Fibroblast of lung (primary cell): ENCODE results near the gene SLC9A8. TPM values are rescaled to one million over a fixed set of nuclear protein-coding genes. Genes with fewer than 3 reads are reported as not detected.

Source experiments
- DNase-seq, 2 donors: peaks; one replicate each; pipeline versions ENCODE4 v3.0.0 to v3.0.0-alpha.2; 2010; ENCODE audit warnings: low read depth in 2 of 2
- H2AFZ ChIP-seq: 2 replicates; pipeline ENCODE4 v1.5.1; 2012; ENCODE audit warnings: low read length, control low read depth, inconsistent platforms
- H3K27ac ChIP-seq: 2 replicates; pipeline ENCODE4 v1.5.1; 2011; ENCODE audit warnings: low read length, control low read depth; ENCODE audit not compliant: insufficient read depth
- H3K27me3 ChIP-seq: 2 replicates; pipeline ENCODE4 v1.5.1; 2011; ENCODE audit warnings: mild to moderate bottlenecking, low read length; ENCODE audit not compliant: control insufficient read depth, insufficient read depth
- H3K36me3 ChIP-seq: 2 replicates; pipeline ENCODE4 v1.5.1; 2011; ENCODE audit warnings: low read length; ENCODE audit not compliant: control insufficient read depth, insufficient read depth
- H3K4me1 ChIP-seq: 2 replicates; pipeline ENCODE4 v1.5.1; 2011; ENCODE audit warnings: low read length; ENCODE audit not compliant: control insufficient read depth, insufficient read depth; ENCODE audit errors: extremely low read depth
- H3K4me2 ChIP-seq: 2 replicates; pipeline ENCODE4 v1.5.1; 2011; ENCODE audit warnings: low read length, control low read depth; ENCODE audit not compliant: insufficient read depth; ENCODE audit errors: extremely low read depth
- H3K4me3 ChIP-seq, 4 experiments: fragments of 200-600 bp in 1 of 4; sonication (generic) in 1 of 4; replicated peaks in 1 of 4; 2 replicates each; pipeline ENCODE4 v1.5.1; 2011 to 2016; ENCODE audit warnings: low read length in 4 of 4, low read depth in 3 of 4, mild to moderate bottlenecking in 3 of 4, control low read depth in 2 of 4, inconsistent platforms in 1 of 4, mixed read lengths in 1 of 4; ENCODE audit not compliant: insufficient read depth in 1 of 4; ENCODE audit errors: control extremely low read depth in 1 of 4
- H3K79me2 ChIP-seq: 2 replicates; pipeline ENCODE4 v1.5.1; 2012; ENCODE audit warnings: mild to moderate bottlenecking, low read length, inconsistent platforms; ENCODE audit not compliant: control insufficient read depth, insufficient read depth
- H3K9ac ChIP-seq: 2 replicates; pipeline ENCODE4 v1.5.1; 2011; ENCODE audit warnings: mild to moderate bottlenecking, low read length, control low read depth; ENCODE audit not compliant: insufficient read depth
- H3K9me3 ChIP-seq: 2 replicates; pipeline ENCODE4 v1.5.1; 2012; ENCODE audit warnings: low read depth, low read length; ENCODE audit not compliant: control insufficient read depth, insufficient read depth
- H4K20me1 ChIP-seq: 2 replicates; pipeline ENCODE4 v1.5.1; 2011; ENCODE audit warnings: low read length; ENCODE audit not compliant: control insufficient read depth, insufficient read depth; ENCODE audit errors: extremely low read depth
- CTCF ChIP-seq, 2 donors: IDR thresholded peaks in 1 of 2; conservative IDR thresholded peaks in 1 of 2; 1 replicate in 1 of 2; 2 replicates in 1 of 2; pipeline ENCODE4 v1.5.1; 2011 to 2012; ENCODE audit warnings: low read length in 2 of 2, control low read depth in 1 of 2, inconsistent platforms in 1 of 2, low read depth in 1 of 2, mild to moderate bottlenecking in 1 of 2
- EZH2 ChIP-seq: IDR thresholded peaks from 2 replicates; pipeline ENCODE4 v1.5.1; 2012; ENCODE audit warnings: low read length, control low read depth, mild to moderate bottlenecking; ENCODE audit errors: missing control alignments
- polyA plus RNA-seq, 2 donors: library from polyadenylated mRNA; depleted of rRNA in 1 of 2; stranded (reverse) in 1 of 2; unstranded in 1 of 2; fragments of >200 nt; gene quantifications; 2 replicates each; pipeline ENCODE4 v1.2.1, GENCODE V29; 2011 to 2012; ENCODE audit warnings: missing spikeins in 1 of 2
- total RNA-seq: library from RNA; depleted of rRNA; stranded (reverse); fragments of >200 nt; gene quantifications from 2 replicates; pipeline ENCODE4 v1.2.1, GENCODE V29; 2014

Gene SLC9A8
- total and polyA plus RNA-seq, 2 donors (not counting 1 experiment from before 2014, with no cell fraction given), result 2.4 to 15.5 TPM

- H3K9me3 ChIP-seq, result no peaks in the 10 kb centered on the region
- peaks cover 2% of the 10 kb centered on the region for H3K4me1 ChIP-seq
- no peak for DNase-seq
- no peak overlapping the region for H3K27ac ChIP-seq
- H2AFZ ChIP-seq, result no peak overlapping the region
- no peak overlapping the region for H3K9ac ChIP-seq
- no peaks in the 10 kb centered on the region for H4K20me1 ChIP-seq
- no peak overlapping the region for H3K4me2 ChIP-seq
- H3K36me3 ChIP-seq, result peaks cover 9% of the 10 kb centered on the region
- H3K79me2 ChIP-seq, result peaks cover 44% of the 10 kb centered on the region
- no peak overlapping the region for H3K4me3 ChIP-seq
- no peaks in the 10 kb centered on the region for H3K27me3 ChIP-seq
- TF ChIP-seq CTCF (conservative IDR thresholded peaks at IDR 0.05 in 1 of 2, IDR thresholded peaks at IDR 0.05 in 1 of 2; ENCODE audit: low read depth in 1 of 2, low read length in 2 of 2), result peak in 1 of 2 donors; percentile 11
- TF ChIP-seq EZH2, result no peak
These were observed 97.1 kb downstream of the SLC9A8 start for GRCh38 chr20:49909499-49910339.

GRCh38 chr20:49910340-49910706 is 97.7 kb downstream of the SLC9A8 start:
- Histone ChIP-seq H3K4me3 (no peak overlapping the region), H3K9me3 (no peaks in the 10 kb centered on the region), H3K4me1 (peaks cover 2% of the 10 kb centered on the region), H3K9ac (no peak overlapping the region), H3K36me3 (peaks cover 7% of the 10 kb centered on the region), H3K27me3 (no peaks in the 10 kb centered on the region), H3K4me2 (no peak overlapping the region), H2AFZ (no peak overlapping the region), H4K20me1 (no peaks in the 10 kb centered on the region), H3K27ac (no peak overlapping the region), H3K79me2 (peaks cover 48% of the 10 kb centered on the region)
- TF ChIP-seq CTCF (conservative IDR thresholded peaks at IDR 0.05 in 1 of 2, IDR thresholded peaks at IDR 0.05 in 1 of 2; ENCODE audit: low read depth in 1 of 2, low read length in 2 of 2) (no peak), EZH2 (no peak)
- DNase-seq, result no peak

DNA sequence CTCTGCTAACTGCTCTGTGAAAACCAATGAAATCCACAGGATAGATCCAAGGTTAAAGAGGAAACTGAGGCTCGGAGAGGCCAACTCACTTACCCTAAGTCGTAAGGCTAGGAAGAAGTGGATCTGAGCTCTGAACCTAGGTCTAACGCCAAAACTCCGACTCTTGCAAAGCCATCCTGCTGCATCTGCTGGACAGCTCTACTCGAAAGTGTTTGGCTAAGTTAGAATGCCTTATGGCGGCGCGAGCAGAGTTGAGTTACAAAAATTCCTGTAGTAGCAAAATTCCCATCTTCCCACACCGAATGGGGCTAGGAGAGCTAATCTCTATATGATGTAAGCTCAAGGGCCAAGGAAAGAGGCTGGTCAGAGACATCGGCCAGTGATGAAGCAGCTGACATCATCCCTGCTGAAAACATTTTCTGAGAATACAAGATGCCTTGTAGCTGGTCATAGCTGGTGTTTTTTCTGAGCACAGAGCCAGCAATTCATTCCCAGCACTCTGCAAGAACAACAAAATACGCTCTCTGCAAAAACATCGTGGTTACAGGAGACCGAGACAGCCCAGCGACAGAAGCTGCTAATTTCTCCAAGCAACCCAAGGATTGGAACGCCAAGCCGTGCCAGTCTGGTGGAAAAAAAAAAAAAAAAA is 100.9 kb downstream of the SLC9A8 start:
- no peaks in the 10 kb centered on the region for H4K20me1 ChIP-seq
- peaks cover 4% of the 10 kb centered on the region for H3K4me1 ChIP-seq
- no peaks in the 10 kb centered on the region for H3K27me3 ChIP-seq
- H3K79me2 ChIP-seq, result peaks cover 48% of the 10 kb centered on the region
- TF ChIP-seq CTCF (conservative IDR thresholded peaks at IDR 0.05 in 1 of 2, IDR thresholded peaks at IDR 0.05 in 1 of 2; ENCODE audit: low read depth in 1 of 2, low read length in 2 of 2) (no peak), EZH2 (no peak)
- H3K9me3 ChIP-seq, result no peaks in the 10 kb centered on the region
- H3K9ac ChIP-seq, result no peak overlapping the region
- no peak overlapping the region for H2AFZ ChIP-seq
- no peaks in the 10 kb centered on the region for H3K36me3 ChIP-seq
- DNase-seq, result peak in 1 of 2 donors; percentile 32
- H3K4me3 ChIP-seq, result peak overlapping the region in 1 of 4 experiments; percentile 90
- H3K4me2 ChIP-seq, result peak overlapping the region; percentile 61
- H3K27ac ChIP-seq, result no peak overlapping the region
